Globus pallidus (tissue), 1 donor: ENCODE measurements around the gene SEMA5B.
A peak's percentile ranks its signal among the peaks of the same experiment; 100 is the strongest.

ENCODE experiments used
- DNase-seq: peaks from one replicate; pipeline ENCODE4 v3.0.0-alpha.2; 2015; ENCODE audit warnings: low spot score

The SEMA5B gene

GRCh38 chr3:123054931-123055330 is 27.4 kb upstream of the SEMA5B start:
- DNase-seq: no peak

- DNase-seq: no peak
Measured at GRCh38 chr3:123054109-123054778, 26.7 kb upstream of the SEMA5B start.

- no peak for DNase-seq
Measured at GRCh38 chr3:123053107-123053506, 25.5 kb upstream of the SEMA5B start.

GRCh38 chr3:123050666-123051065 is 23.1 kb upstream of the SEMA5B start:
- no peak for DNase-seq

- no peak for DNase-seq
Measured at GRCh38 chr3:123048480-123049237, 21.1 kb upstream of the SEMA5B start.

GRCh38 chr3:123047062-123047319 is 19.4 kb upstream of the SEMA5B start:
- DNase-seq: no peak

GRCh38 chr3:123046262-123047061 is 18.9 kb upstream of the SEMA5B start:
- DNase-seq: no peak

GRCh38 chr3:123044981-123045763 is 17.6 kb upstream of the SEMA5B start:
- no peak for DNase-seq

GRCh38 chr3:123042413-123042812 is 14.8 kb upstream of the SEMA5B start:
- no peak for DNase-seq

GRCh38 chr3:123039178-123039577 is 11.6 kb upstream of the SEMA5B start:
- DNase-seq: no peak

- DNase-seq: no peak
Measured at GRCh38 chr3:123038751-123039150, 11.2 kb upstream of the SEMA5B start.

- no peak for DNase-seq
Measured at GRCh38 chr3:123037015-123037375, 9.4 kb upstream of the SEMA5B start.

GRCh38 chr3:123036352-123037014 is 8.9 kb upstream of the SEMA5B start:
- no peak for DNase-seq

- DNase-seq: no peak
Measured at GRCh38 chr3:123034996-123035395, 7.4 kb upstream of the SEMA5B start.

GRCh38 chr3:123034120-123034519 is 6.6 kb upstream of the SEMA5B start:
- DNase-seq: no peak

- DNase-seq: no peak
Measured at GRCh38 chr3:123032057-123032456, 4.5 kb upstream of the SEMA5B start.

GRCh38 chr3:123031051-123031450 is 3.5 kb upstream of the SEMA5B start:
- no peak for DNase-seq

- DNase-seq: peak; percentile 67
Measured at GRCh38 chr3:123028233-123028828, 768 bp upstream of the SEMA5B start.

GRCh38 chr3:123026565-123027291 is 835 bp downstream of the SEMA5B start:
- no peak for DNase-seq

GRCh38 chr3:123025642-123026521 is 1.7 kb downstream of the SEMA5B start:
- no peak for DNase-seq
